ENCODE data around the gene PRPH. TPM values are rescaled to one million over a fixed set of nuclear protein-coding genes. Genes with fewer than 3 reads are reported as not detected.
"Not testable (repeated sequence)": the region's sequence is repeated elsewhere in the genome, so short reads cannot be mapped to it uniquely, and the experiment has no call there.

Gene PRPH
- total RNA-seq, 1 donor from 2014 or later = not detected

- intact Hi-C loops (cut with micrococcal nuclease) = no loop called here
- Histone ChIP-seq H3K4me1 (no peaks in the 10 kb centered on the region), H3K9me3 (replicated peaks) (no peaks in the 10 kb centered on the region), H3K4me3 (no peak overlapping the region), H3K36me3 (no peaks in the 10 kb centered on the region), H3K27ac (replicated peaks) (no peak overlapping the region), H3K27me3 (ENCODE audit: low read depth) (peaks cover 39% of the 10 kb centered on the region)
- TF ChIP-seq CTCF (IDR thresholded peaks at IDR 0.05; ENCODE audit: borderline replicate concordance) = no peak
- no peak for DNase-seq
Observed at GRCh38 chr12:49282302-49282701, 12.6 kb upstream of the PRPH start.

GRCh38 chr12:49282740-49283375 lies 12.1 kb upstream of the PRPH start:
- H3K4me3 ChIP-seq; intact Hi-C loops (cut with micrococcal nuclease); H3K4me1 ChIP-seq; H3K36me3 ChIP-seq; H3K27ac ChIP-seq (replicated peaks); H3K9me3 ChIP-seq (replicated peaks); DNase-seq: not testable (repeated sequence)
- H3K27me3 ChIP-seq (ENCODE audit: low read depth) = peaks cover 44% of the 10 kb centered on the region

GRCh38 chr12:49283541-49284429 lies 11.2 kb upstream of the PRPH start:
- Histone ChIP-seq H3K27ac (replicated peaks) (no peak overlapping the region), H3K4me3 (no peak overlapping the region), H3K36me3 (no peaks in the 10 kb centered on the region), H3K27me3 (ENCODE audit: low read depth) (peaks cover 52% of the 10 kb centered on the region), H3K4me1 (no peaks in the 10 kb centered on the region), H3K9me3 (replicated peaks) (no peaks in the 10 kb centered on the region)
- intact Hi-C loops (cut with micrococcal nuclease) = no loop called here
- TF ChIP-seq CTCF (IDR thresholded peaks at IDR 0.05; ENCODE audit: borderline replicate concordance) = no peak
- DNase-seq = no peak

GRCh38 chr12:49284672-49285071 lies 10.3 kb upstream of the PRPH start:
- H3K27me3 ChIP-seq (ENCODE audit: low read depth) = peaks cover 59% of the 10 kb centered on the region
- no peaks in the 10 kb centered on the region for H3K4me1 ChIP-seq
- TF ChIP-seq CTCF (IDR thresholded peaks at IDR 0.05; ENCODE audit: borderline replicate concordance) = no peak
- H3K36me3 ChIP-seq = no peaks in the 10 kb centered on the region
- intact Hi-C loops (cut with micrococcal nuclease) = no loop called here
- no peak for DNase-seq
- H3K4me3 ChIP-seq = no peak overlapping the region
- H3K9me3 ChIP-seq (replicated peaks) = no peaks in the 10 kb centered on the region
- no peak overlapping the region for H3K27ac ChIP-seq (replicated peaks)

- H3K36me3 ChIP-seq = no peaks in the 10 kb centered on the region
- H3K9me3 ChIP-seq (replicated peaks) = no peaks in the 10 kb centered on the region
- H3K4me1 ChIP-seq = peaks cover 1% of the 10 kb centered on the region
- no peak for TF ChIP-seq CTCF (IDR thresholded peaks at IDR 0.05; ENCODE audit: borderline replicate concordance)
- no peak overlapping the region for H3K4me3 ChIP-seq
- intact Hi-C loops (cut with micrococcal nuclease) = no loop called here
- peaks cover 67% of the 10 kb centered on the region for H3K27me3 ChIP-seq (ENCODE audit: low read depth)
- no peak for DNase-seq
- no peak overlapping the region for H3K27ac ChIP-seq (replicated peaks)
Observed at GRCh38 chr12:49287876-49288275, 7.1 kb upstream of the PRPH start.

GRCh38 chr12:49288412-49288853 lies 6.5 kb upstream of the PRPH start:
- Histone ChIP-seq H3K4me3 (no peak overlapping the region), H3K27me3 (ENCODE audit: low read depth) (peaks cover 66% of the 10 kb centered on the region), H3K36me3 (no peaks in the 10 kb centered on the region), H3K27ac (replicated peaks) (no peak overlapping the region), H3K4me1 (peaks cover 7% of the 10 kb centered on the region), H3K9me3 (replicated peaks) (no peaks in the 10 kb centered on the region)
- peak; percentile 87 for TF ChIP-seq CTCF (IDR thresholded peaks at IDR 0.05; ENCODE audit: borderline replicate concordance)
- intact Hi-C loops (cut with micrococcal nuclease) = no loop called here
- no peak for DNase-seq
